Measurements from ENCODE around the gene AMHR2. TPM values are rescaled to one million over a fixed set of nuclear protein-coding genes. Genes with fewer than 3 reads are reported as not detected.
"Not testable (repeated sequence)": the region's sequence is repeated elsewhere in the genome, so short reads cannot be mapped to it uniquely, and the experiment has no call there.

The AMHR2 gene
- total RNA-seq, 4 donors from 2014 or later = 0.23 TPM; not detected in 3

- Histone ChIP-seq H3K4me1 (peaks cover 48% of the 10 kb centered on the region), H3K27me3 (no peaks in the 10 kb centered on the region), H3K36me3 (peaks cover 27% of the 10 kb centered on the region), H3K27ac (peak overlapping the region; percentile 100), H3K4me3 (peak overlapping the region; percentile 77), H3K9me3 (no peaks in the 10 kb centered on the region)
- WGBS = under 1% methylated on average over 26 of the region's 29 CpGs
- DNase-seq (ENCODE audit: low spot score in 2 of 2) = peak; percentile 100
- TF ChIP-seq EP300 (IDR thresholded peaks at IDR 0.05) (no peak), POLR2AphosphoS5 (IDR thresholded peaks at IDR 0.05) (peak; percentile 94 to 97 (median 94)), POLR2A (IDR thresholded peaks at IDR 0.05) (peak in 1 of 2 donors; percentile 86)
Measured at GRCh38 chr12:53379389-53380103, 44.1 kb upstream of the AMHR2 start.

- Histone ChIP-seq H3K36me3 (peaks cover 34% of the 10 kb centered on the region), H3K4me1 (peaks cover 55% of the 10 kb centered on the region), H3K4me3 (peak within 1 kb of the TSS; percentile 77), H3K9me3 (no peaks in the 10 kb centered on the region), H3K27me3 (no peaks in the 10 kb centered on the region), H3K27ac (peak within 1 kb of the TSS; percentile 100)
- no peak for TF ChIP-seq EP300 (IDR thresholded peaks at IDR 0.05)
- TF ChIP-seq POLR2A (IDR thresholded peaks at IDR 0.05) = peak in 1 of 2 donors; percentile 50
- under 1% methylated on average over 22 of the region's 71 CpGs for WGBS
- peak; percentile 93 to 96 for DNase-seq (ENCODE audit: low spot score in 2 of 2)
Measured at GRCh38 chr12:53380104-53380793, 43.4 kb upstream of the AMHR2 start, which contains the start of gene SP1. SP1 (plus strand) TSS chr12:53380176; CDS start chr12:53380292, 116 bp downstream.

- peaks cover 63% of the 10 kb centered on the region for H3K4me1 ChIP-seq
- no peaks in the 10 kb centered on the region for H3K9me3 ChIP-seq
- TF ChIP-seq EP300 (IDR thresholded peaks at IDR 0.05) (no peak), POLR2AphosphoS5 (IDR thresholded peaks at IDR 0.05) (no peak), CTCF (IDR thresholded peaks at IDR 0.05) (no peak), POLR2A (IDR thresholded peaks at IDR 0.05) (no peak)
- peak in 1 of 2 donors; percentile 66 for DNase-seq (ENCODE audit: low spot score in 2 of 2)
- WGBS = 4% methylated on average over 20 of the region's 21 CpGs
- peaks cover 35% of the 10 kb centered on the region for H3K36me3 ChIP-seq
- H3K27me3 ChIP-seq = no peaks in the 10 kb centered on the region
- peak overlapping the region; percentile 77 for H3K4me3 ChIP-seq
- peak overlapping the region; percentile 100 for H3K27ac ChIP-seq
Measured at GRCh38 chr12:53380794-53381730, 42.6 kb upstream of the AMHR2 start.

DNA sequence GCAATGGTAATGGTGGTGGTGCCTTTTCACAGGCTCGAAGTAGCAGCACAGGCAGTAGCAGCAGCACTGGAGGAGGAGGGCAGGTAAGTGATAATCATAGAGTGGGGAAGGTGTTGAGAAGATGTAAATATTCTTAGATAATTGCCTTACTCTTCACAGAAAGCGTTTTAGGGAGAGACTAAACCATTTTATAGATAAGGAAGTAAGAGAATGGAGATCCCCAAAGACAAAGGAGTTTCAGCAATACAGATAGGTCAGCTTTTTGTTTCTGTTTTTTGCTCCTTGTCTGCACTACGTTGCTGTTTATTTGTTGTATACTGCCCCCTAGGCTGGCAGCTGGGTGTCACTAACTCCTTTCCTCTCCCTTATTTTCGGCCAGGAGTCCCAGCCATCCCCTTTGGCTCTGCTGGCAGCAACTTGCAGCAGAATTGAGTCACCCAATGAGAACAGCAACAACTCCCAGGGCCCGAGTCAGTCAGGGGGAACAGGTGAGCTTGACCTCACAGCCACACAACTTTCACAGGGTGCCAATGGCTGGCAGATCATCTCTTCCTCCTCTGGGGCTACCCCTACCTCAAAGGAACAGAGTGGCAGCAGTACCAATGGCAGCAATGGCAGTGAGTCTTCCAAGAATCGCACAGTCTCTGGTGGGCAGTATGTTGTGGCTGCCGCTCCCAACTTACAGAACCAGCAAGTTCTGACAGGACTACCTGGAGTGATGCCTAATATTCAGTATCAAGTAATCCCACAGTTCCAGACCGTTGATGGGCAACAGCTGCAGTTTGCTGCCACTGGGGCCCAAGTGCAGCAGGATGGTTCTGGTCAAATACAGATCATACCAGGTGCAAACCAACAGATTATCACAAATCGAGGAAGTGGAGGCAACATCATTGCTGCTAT lies 41.7 kb upstream of the AMHR2 start:
- Histone ChIP-seq H3K9me3 (no peaks in the 10 kb centered on the region), H3K27ac (peak overlapping the region; percentile 100), H3K4me3 (peak overlapping the region; percentile 77), H3K4me1 (peaks cover 73% of the 10 kb centered on the region), H3K36me3 (peaks cover 35% of the 10 kb centered on the region), H3K27me3 (no peaks in the 10 kb centered on the region)
- peak in 1 of 2 donors; percentile 77 for DNase-seq (ENCODE audit: low spot score in 2 of 2)
- TF ChIP-seq CTCF (IDR thresholded peaks at IDR 0.05) (peak; percentile 23 to 25), POLR2A (IDR thresholded peaks at IDR 0.05) (no peak), EP300 (IDR thresholded peaks at IDR 0.05) (no peak)
- 27% methylated on average over 6 of the region's 9 CpGs for WGBS

GRCh38 chr12:53383258-53383657 lies 40.4 kb upstream of the AMHR2 start:
- DNase-seq (ENCODE audit: low spot score in 2 of 2) = no peak
- no peak for TF ChIP-seq CTCF (IDR thresholded peaks at IDR 0.05)
- no peak for TF ChIP-seq EP300 (IDR thresholded peaks at IDR 0.05)
- no peak for TF ChIP-seq POLR2A (IDR thresholded peaks at IDR 0.05)
- no peak for TF ChIP-seq POLR2AphosphoS5 (IDR thresholded peaks at IDR 0.05)
- Histone ChIP-seq H3K27me3 (no peaks in the 10 kb centered on the region), H3K36me3 (peaks cover 35% of the 10 kb centered on the region), H3K27ac (no peak overlapping the region), H3K4me1 (peaks cover 83% of the 10 kb centered on the region), H3K4me3 (peak overlapping the region; percentile 77), H3K9me3 (no peaks in the 10 kb centered on the region)
- WGBS = 61% methylated on average over 2 of the region's 2 CpGs

GRCh38 chr12:53386381-53386780 lies 37.3 kb upstream of the AMHR2 start:
- WGBS = 92% methylated on average over 5 of the region's 5 CpGs
- H3K27ac ChIP-seq, H3K27me3 ChIP-seq, H3K9me3 ChIP-seq: not testable (repeated sequence)
- DNase-seq (ENCODE audit: low spot score in 2 of 2) = peak in 1 of 2 donors; percentile 24
- peaks cover 99% of the 10 kb centered on the region for H3K4me1 ChIP-seq
- H3K36me3 ChIP-seq = peaks cover 35% of the 10 kb centered on the region
- peak overlapping the region; percentile 77 for H3K4me3 ChIP-seq

All from suprapubic skin (tissue), 4 donors.